NK-92 (cell line): Measurements from ENCODE around the gene OOEP.
"Not testable (repeated sequence)": the region's sequence is repeated elsewhere in the genome, so short reads cannot be mapped to it uniquely, and the experiment has no call there.

Experiments used
- DNase-seq: peaks from one replicate; lab custom pipeline; 2025; ENCODE audit not compliant: unreplicated experiment; lab: John Stamatoyannopoulos, UW

Gene OOEP

GRCh38 chr6:73369563-73369962, at the start of gene OOEP:
OOEP (minus strand) TSS chr6:73369897; CDS start chr6:73369792, 105 bp downstream.
- no peak for DNase-seq

DNA sequence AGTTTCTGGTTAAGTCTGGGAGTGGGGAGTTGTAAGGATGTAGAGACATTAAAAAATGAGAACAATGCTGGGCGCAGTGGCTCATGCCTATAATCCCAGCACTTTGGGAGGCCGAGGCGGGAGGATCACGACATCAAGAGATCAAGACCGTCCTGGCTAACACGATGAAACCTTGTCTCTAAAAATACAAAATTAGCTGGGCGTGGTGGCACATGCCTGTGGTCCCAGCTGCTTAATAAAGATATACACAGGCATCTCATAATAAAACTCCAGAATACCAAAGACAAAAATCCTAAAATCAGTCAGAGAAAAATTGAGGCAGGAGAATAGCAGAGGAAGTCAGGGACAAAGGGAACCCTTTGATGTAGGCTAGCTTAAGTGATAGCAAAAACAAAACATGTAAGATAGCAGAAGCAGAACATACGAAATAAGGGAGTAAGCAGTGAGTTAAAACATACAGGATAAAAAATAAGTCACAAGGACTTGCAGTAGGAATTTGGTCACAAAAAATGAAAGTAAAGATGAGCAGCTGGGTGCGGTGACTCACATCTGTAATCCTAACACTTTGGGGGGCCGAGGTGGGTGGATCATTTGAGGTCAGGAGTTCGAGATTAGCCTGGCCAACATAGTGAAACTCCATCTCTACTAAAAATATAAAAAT, 48.5 kb upstream of the OOEP start:
- no peak for DNase-seq

DNA sequence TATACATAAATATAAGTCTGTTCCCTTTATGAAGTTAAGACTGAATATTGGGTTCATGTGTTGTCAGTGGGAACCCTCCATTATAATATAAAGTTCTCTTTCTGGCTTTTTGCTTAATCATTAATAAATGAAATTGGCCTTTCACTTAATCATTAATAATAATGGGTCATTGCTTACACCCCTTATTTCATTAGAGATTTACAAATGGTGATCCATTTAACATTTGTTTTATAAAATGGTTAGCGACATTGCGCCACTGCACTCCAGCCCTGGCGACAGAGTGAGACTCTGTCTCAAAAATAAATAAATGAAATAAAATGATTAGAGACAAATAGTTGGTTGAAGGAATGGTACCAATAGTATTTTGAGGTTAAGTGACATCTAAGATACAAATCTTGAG, 43.4 kb upstream of the OOEP start:
- no peak for DNase-seq

DNA sequence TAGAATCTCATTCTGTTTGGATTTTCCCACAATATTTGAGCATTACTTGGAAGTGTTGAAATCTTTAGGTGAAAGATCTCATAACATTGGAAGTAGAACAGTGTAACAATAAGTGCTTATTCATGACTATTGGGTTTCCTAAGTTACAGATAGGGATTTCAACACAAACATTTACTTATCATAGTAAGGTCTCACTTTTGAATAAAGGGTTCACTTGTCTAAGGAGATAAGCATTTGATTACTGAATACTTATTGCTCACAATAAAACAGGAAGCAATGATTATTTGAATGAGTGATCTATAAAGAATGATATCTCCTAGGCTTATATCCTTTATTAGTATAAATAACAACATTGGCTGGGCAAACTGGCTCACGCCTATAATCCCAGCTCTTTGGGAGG, 39.7 kb upstream of the OOEP start:
- no peak for DNase-seq

- no peak for DNase-seq
These were observed 31.0 kb upstream of the OOEP start for GRCh38 chr6:73400656-73401055.

- DNase-seq: no peak
These were observed 26.2 kb upstream of the OOEP start for GRCh38 chr6:73395875-73396274.

GRCh38 chr6:73394577-73395354, 25.1 kb upstream of the OOEP start, which contains the start of gene DDX43:
DDX43 (plus strand) TSS chr6:73394828; CDS start chr6:73394906, 78 bp downstream.
- DNase-seq: no peak

DNA sequence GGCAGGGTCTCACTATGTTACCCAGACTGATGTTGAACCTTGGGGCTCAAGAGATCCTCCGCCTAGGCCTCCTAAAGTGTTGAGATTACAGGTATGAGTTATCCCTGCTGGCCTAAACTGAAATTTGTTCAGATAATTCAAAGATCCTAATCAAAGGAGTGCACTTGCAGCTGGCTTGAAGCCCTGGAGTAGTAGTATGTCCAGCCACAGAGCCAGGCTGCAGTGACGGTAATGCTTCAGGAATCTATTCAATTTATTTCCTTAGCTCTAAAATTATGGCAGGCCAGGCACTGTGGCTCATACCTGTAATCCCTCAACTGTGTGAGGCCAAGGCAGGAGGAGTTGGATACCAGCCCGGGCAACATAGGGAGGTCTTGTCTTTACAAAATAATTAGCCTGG, 23.6 kb upstream of the OOEP start:
- no peak for DNase-seq

- not testable (repeated sequence) for DNase-seq
These were observed 22.5 kb upstream of the OOEP start for GRCh38 chr6:73392188-73392587.

GRCh38 chr6:73391675-73392074, 22.0 kb upstream of the OOEP start:
- DNase-seq: no peak

DNA sequence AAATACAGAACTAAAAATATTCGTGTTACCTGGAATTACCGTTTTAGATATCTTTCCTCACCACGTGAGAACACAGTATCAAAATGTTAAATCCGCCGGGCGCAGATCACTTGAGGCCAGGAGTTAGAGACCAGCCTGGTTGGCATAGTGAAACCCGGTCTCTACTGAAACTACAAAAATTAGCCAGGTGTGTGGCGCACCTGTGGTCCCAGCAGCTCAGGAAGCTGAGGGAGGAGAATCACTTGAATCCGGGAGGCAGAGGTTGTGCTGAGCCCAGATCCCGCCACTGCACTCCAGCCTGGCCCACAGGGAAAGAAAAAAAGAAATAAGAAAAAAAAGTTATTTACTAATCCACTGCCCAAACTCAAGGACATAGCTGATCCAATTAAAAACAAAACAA, 20.2 kb upstream of the OOEP start:
- DNase-seq: no peak

DNA sequence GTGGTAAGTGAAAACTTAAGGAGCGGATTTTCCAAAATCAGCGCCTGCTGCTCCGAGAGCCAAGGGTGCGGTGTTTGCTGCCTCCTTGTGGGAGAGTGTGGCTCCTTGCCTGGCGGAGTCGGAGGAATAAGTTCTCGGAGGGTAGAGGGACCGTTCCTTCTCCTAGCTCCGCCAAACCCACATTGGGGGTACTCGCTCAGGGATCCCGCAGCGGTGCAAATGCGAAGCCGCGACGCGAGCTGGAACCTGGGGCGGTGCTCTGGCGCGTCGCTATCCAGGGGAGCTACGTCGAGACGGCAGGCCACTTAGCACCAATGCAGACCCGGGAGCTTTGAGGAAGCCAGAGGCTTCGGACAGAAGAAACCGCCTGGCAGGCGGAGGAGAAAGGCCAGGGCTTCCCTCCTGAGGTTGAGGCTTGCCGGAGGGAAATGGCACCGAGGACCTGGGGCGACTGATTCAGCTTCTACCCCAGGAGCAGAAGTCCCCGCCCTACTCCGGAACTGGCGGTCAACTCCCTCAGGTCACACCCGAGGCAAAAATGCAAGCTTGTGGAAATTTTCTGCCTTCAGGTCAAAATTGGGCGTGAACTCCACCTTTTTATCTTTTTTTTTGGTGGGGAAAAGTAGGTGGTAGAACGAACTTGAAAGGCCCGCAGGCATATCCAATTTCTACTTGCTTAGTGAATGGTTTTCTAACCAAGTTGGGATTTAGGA, 19.3 kb upstream of the OOEP start:
- DNase-seq: no peak

DNA sequence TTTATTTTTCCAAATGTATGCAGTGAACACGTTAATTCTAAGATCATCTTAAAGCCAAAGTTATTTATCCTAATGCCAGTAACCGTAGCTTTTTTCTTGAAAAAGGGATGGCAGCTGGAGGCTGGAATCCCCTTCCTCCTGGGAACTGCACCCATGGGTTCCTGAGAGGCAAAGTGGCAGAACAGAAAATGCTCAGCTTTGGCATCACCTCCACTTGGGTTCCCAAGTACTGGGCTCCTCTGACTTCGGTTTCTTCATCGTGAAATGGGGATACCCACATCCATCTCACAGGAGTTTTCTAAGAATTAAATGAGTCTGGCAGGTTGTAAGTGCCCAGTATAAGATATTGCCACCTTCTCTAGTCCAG, 18.7 kb upstream of the OOEP start:
- no peak for DNase-seq

DNA sequence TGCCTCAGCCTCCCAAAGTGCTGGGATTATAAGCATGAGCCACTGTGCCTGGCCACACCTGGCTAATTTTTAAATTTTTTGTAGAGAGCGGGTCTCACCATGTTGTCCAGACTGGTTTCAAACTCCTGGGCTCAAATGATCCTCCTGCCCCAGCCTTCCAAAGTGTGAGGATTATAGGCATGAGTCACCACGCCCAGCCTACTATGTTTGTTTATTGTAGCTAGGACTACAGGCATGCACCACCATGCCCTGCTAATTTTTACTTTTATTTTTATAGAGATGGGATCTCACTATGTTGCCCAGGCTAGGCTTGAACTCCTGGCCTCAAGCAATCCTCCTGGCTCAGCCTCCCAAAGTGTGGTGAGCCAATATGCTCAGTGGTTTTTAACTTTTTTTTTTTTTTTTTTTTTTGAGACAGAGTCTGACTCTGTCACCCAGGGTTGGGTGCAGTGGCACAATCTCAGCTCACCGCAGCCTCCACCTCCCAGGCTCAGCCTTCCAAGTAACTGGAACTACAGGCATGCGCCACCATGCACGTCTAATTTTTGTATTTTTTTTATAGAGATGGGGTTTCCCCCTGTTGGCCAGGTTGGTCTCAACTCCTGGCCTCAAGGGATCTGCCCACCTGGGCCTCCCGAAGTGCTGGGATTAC, 12.9 kb upstream of the OOEP start:
- DNase-seq: no peak

GRCh38 chr6:73381531-73381930, 11.8 kb upstream of the OOEP start:
- not testable (repeated sequence) for DNase-seq

DNA sequence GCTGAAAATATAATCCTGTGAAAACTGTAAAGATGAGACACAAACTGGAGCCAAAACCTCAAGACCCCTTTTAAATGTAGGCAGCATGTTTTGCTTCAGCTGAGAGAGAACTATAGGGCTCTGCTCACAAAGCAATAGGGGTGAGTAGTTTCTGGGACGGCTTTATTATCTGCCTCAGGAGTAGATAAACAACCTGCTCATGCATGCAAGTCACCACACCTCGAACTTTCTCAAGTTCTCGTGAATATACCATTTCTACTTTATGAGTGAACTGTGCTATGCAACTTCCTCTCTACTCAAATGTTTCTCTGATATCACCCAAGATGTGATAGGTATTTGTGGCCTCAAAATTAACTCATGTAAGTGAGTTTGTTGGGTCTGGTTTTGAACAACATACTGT, 7.5 kb upstream of the OOEP start:
- no peak for DNase-seq

- no peak for DNase-seq
These were observed 5.5 kb upstream of the OOEP start for GRCh38 chr6:73375216-73375615.

DNA sequence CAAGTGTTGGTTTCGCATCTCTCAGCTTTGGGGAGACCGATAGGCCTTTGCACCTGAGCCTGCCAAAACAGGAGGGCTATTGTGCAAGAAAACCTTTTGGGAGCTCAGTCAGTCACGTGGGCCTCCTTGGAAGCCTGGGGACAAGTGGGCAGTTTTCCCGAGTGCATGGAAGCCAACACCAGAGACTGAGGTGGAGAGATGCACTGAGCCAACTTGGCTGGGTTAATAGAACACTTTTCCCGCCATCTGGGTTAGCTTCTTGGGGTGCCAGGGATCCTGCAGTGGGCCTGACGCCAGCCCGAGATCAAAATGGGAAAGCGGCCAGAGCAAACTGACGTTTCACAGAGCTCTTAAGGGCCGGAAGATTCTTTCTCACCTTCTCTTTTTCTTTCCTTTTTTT, 2.8 kb upstream of the OOEP start:
- no peak for DNase-seq

GRCh38 chr6:73371984-73372383, 2.3 kb upstream of the OOEP start:
- DNase-seq: no peak

DNA sequence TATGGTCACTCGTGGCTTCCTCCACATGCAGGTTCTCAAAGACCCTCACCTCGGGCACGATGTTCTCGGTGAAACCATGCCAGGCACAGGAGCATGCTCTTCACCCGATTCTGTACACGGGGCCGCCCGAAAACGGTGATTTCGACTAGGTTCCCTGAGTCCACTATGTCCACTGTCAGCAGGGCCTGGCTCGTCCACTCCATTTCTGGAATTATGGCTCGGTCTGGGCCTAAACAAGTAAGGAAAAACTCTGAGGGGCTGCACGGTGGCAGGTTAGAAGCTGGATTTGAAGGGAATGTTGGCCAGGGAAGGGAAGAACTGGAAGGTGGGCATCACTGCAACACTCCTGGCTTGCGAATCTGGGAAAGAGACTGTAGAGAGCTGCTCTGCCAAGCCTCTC, 540 bp downstream of the OOEP start:
- no peak for DNase-seq

DNA sequence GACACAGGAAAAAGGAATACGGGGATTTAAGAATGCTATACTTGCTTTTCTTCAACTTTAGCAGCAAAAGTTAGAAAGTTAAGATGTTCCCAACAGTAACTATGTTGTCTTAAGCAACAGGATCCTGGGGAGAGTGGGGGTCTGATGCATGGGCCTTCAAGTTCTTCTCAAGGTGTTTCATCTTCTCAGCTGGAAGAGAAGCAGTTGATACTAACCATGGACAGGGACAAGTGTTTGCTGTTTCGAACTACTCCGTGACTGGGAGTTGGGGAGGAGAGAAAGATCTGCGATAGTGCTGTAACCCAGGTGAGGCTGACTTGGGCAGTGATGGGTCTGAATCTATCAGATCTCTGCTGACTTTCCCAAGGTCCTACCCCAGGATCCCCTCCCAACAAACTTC, 1.0 kb downstream of the OOEP start:
- DNase-seq: no peak
